ENCODE data around the gene INSR.

INSR gene

GRCh38 chr19:7242601-7243258 lies 51.5 kb downstream of the INSR start (continued):
- peak; percentile 52; the same call in 1 of the 2 replicates for TF ChIP-seq ZNF211 (tag by site-specific recombination; IDR thresholded peaks at IDR 0.05; ENCODE audit: low read depth)
- TF ChIP-seq CTCF (tag by site-specific recombination; IDR thresholded peaks at IDR 0.05): no peak
- TF ChIP-seq ZEB2 (tag by site-specific recombination; IDR thresholded peaks at IDR 0.05): peak; percentile 24; the same call in 1 of the 2 replicates
- TF ChIP-seq ZNF433 (tag by site-specific recombination; IDR thresholded peaks at IDR 0.05; ENCODE audit: low read depth): no peak
- peak; percentile 82 for TF ChIP-seq ZNF629 (tag by site-specific recombination; IDR thresholded peaks at IDR 0.05)

GRCh38 chr19:7238051-7238450 lies 56.2 kb downstream of the INSR start:
- Histone ChIP-seq H3K27ac (ENCODE audit: extremely low read depth, low read depth, low read length) (no peak overlapping the region), H3K4me1 (ENCODE audit: control insufficient read depth, insufficient read depth, low read length) (no peaks in the 10 kb centered on the region), H3K36me3 (ENCODE audit: control insufficient read depth in 2 of 2, insufficient read depth in 1 of 2, low read length in 2 of 2) (no peaks in the 10 kb centered on the region), H3K4me3 (ENCODE audit: low read depth, low read length) (no peak overlapping the region), H3K9me3 (ENCODE audit: control insufficient read depth, insufficient read depth, low read depth, low read length) (no peaks in the 10 kb centered on the region)
- POLR2A ChIA-PET: interaction anchor here (0.7 kb wide), 1 partner anchor 1519 kb away, joined by 4 read pairs; no protein-coding TSS in a partner anchor
- TF ChIP-seq YY1 (tag by site-specific recombination; IDR thresholded peaks at IDR 0.05): no peak
- no peak for TF ChIP-seq MYNN (tag by site-specific recombination; IDR thresholded peaks at IDR 0.05; ENCODE audit: borderline replicate concordance)
- TF ChIP-seq HOXA7 (CRISPR knock-in tag; IDR thresholded peaks at IDR 0.05; ENCODE audit: borderline replicate concordance): no peak
- no peak for TF ChIP-seq ZNF114 (tag by site-specific recombination; IDR thresholded peaks at IDR 0.05)
- TF ChIP-seq ZBTB48 (tag by site-specific recombination; IDR thresholded peaks at IDR 0.05): no peak
- no peak for TF ChIP-seq ZNF621 (tag by site-specific recombination; IDR thresholded peaks at IDR 0.05)
- CTCF ChIA-PET: no interaction called here

GRCh38 chr19:7236153-7236552 lies 58.1 kb downstream of the INSR start:
- POLR2A ChIA-PET: no interaction called here
- no peak overlapping the region for H3K27ac ChIP-seq (ENCODE audit: extremely low read depth, low read depth, low read length)
- H3K4me1 ChIP-seq (ENCODE audit: control insufficient read depth, insufficient read depth, low read length): no peaks in the 10 kb centered on the region
- no peaks in the 10 kb centered on the region for H3K36me3 ChIP-seq (ENCODE audit: control insufficient read depth in 2 of 2, insufficient read depth in 1 of 2, low read length in 2 of 2)
- TF ChIP-seq ZNF132 (tag by site-specific recombination; IDR thresholded peaks at IDR 0.05; ENCODE audit: borderline replicate concordance) (no peak), CTCF (tag by site-specific recombination; IDR thresholded peaks at IDR 0.05) (no peak), PBX3 (CRISPR knock-in tag; IDR thresholded peaks at IDR 0.05) (no peak), ZNF324 (tag by site-specific recombination; IDR thresholded peaks at IDR 0.05) (no peak), ZXDB (tag by site-specific recombination; IDR thresholded peaks at IDR 0.05) (no peak), ZNF488 (tag by site-specific recombination; IDR thresholded peaks at IDR 0.05) (no peak), ZSCAN30 (tag by site-specific recombination; IDR thresholded peaks at IDR 0.05) (no peak)
- CTCF ChIA-PET: interaction anchor here (0.6 kb wide), 1 partner anchor 119 kb away, joined by 3 read pairs; no protein-coding TSS in a partner anchor
- H3K4me3 ChIP-seq (ENCODE audit: low read depth, low read length): no peak overlapping the region
- no peaks in the 10 kb centered on the region for H3K9me3 ChIP-seq (ENCODE audit: control insufficient read depth, insufficient read depth, low read depth, low read length)
